Heart left ventricle (tissue), 13 donors: ENCODE measurements around the gene RNF13.

ENCODE experiments used
- CTCF ChIP-seq, 12 donors: fragments of 200-600 bp; sonication (generic) in 4 of 12; IDR thresholded peaks; one replicate each; pipeline versions ENCODE4 v1.5.0 to v1.8.0; 2018 to 2022; ENCODE audit warnings: antibody characterized with exemption in 12 of 12, mild to moderate bottlenecking in 5 of 12
- POLR2A ChIP-seq, 2 donors: fragments of 450-650 bp; IDR thresholded peaks; one replicate each; pipeline ENCODE4 v1.6.1; 2017; ENCODE audit warnings: antibody characterized with exemption in 2 of 2, mild to moderate bottlenecking in 2 of 2, moderate library complexity in 2 of 2
- donor health status: ischemic (EF 13 %, LVEDD 7.1; RV severe dilation, severe dysfunction).
- donor health status: DM: no; HTN: yes; CAD: no.
- donor health status: DM: no; HTN: no; CAD: no.
- donor health status: ischemic (EF 25% LVEDD 6.9; RV normal size, moderate dysfunction).
- donor health status: ischemic (EF 25% LVEDD 5.7; RV mildly dilated, moderate dysfunction).
- donor health status: ischemic (EF 35%, LVEDD 5.7; RV mildly dilated, moderate dysfunction).
- donor health status: nonischemic (EF 11% LVEDD 7.7; RV severe dilation, severe dysfunction).
- donor health status: DM: yes; HTN: yes; CAD: no.
- donor health status: PGD.
- donor health status: ischemic (EF 29% LVEDD 5.4; RV normal size, mild dysfunction).
- donor health status: nonischemic (EF 23%, LVEDD 6.1; RV moderate dilation, normal function).

- TF ChIP-seq CTCF (IDR thresholded peaks at IDR 0.05) (no peak), POLR2A (IDR thresholded peaks at IDR 0.05) (no peak)
Measured at GRCh38 chr3:149901770-149902169, 88.8 kb downstream of the RNF13 start.
